DMS53 treated with DMSO at 0.1 percent for 48 hours (cell line): Measurements from ENCODE around the gene ENO3.

Experiments
- DNase-seq: peaks from one replicate; lab custom pipeline; 2025; ENCODE audit not compliant: unreplicated experiment; lab: John Stamatoyannopoulos, UW

Gene ENO3

GRCh38 chr17:4936436-4936835 is 14.5 kb upstream of the ENO3 start:
- DNase-seq, result no peak

- no peak for DNase-seq
These were observed 13.4 kb upstream of the ENO3 start for GRCh38 chr17:4937553-4937952.

GRCh38 chr17:4938069-4938491 is 12.8 kb upstream of the ENO3 start:
- no peak for DNase-seq

- DNase-seq, result no peak
These were observed 12.0 kb upstream of the ENO3 start for GRCh38 chr17:4938688-4939545.

- no peak for DNase-seq
These were observed 11.4 kb upstream of the ENO3 start for GRCh38 chr17:4939546-4939795.

- peak; percentile 92 for DNase-seq
These were observed 10.9 kb upstream of the ENO3 start, which contains the start of the genes RNF167 and SLC25A11 for GRCh38 chr17:4939796-4940554. TSS of gene RNF167 (plus strand) at chr17:4940268. CDS start at chr17:4940910, 642 bp downstream. TSS of gene SLC25A11 (minus strand) at chr17:4940046. CDS start at chr17:4939910, 136 bp downstream.

- no peak for DNase-seq
These were observed 10.2 kb upstream of the ENO3 start for GRCh38 chr17:4940555-4941318.

GRCh38 chr17:4941319-4941610 is 9.7 kb upstream of the ENO3 start:
- DNase-seq, result no peak

GRCh38 chr17:4942760-4943508 is 8.0 kb upstream of the ENO3 start:
- DNase-seq, result no peak

- DNase-seq, result no peak
These were observed 6.8 kb upstream of the ENO3 start for GRCh38 chr17:4944163-4944553.

GRCh38 chr17:4944554-4945175 is 6.3 kb upstream of the ENO3 start:
- DNase-seq, result no peak

- peak; percentile 69 for DNase-seq
These were observed 5.6 kb upstream of the ENO3 start for GRCh38 chr17:4945176-4945943.

GRCh38 chr17:4945944-4946280 is 5.0 kb upstream of the ENO3 start:
- no peak for DNase-seq

GRCh38 chr17:4946312-4946976 is 4.5 kb upstream of the ENO3 start:
- no peak for DNase-seq

- no peak for DNase-seq
These were observed 3.9 kb upstream of the ENO3 start for GRCh38 chr17:4947010-4947410.

- no peak for DNase-seq
These were observed 3.3 kb upstream of the ENO3 start for GRCh38 chr17:4947411-4948165.

- peak; percentile 70 for DNase-seq
These were observed 2.6 kb upstream of the ENO3 start, which contains the start of gene PFN1 for GRCh38 chr17:4948166-4948930. TSS of gene PFN1 (minus strand) at chr17:4948530. CDS start at chr17:4948394, 136 bp downstream.

- DNase-seq, result peak; percentile 79
These were observed 2.0 kb upstream of the ENO3 start for GRCh38 chr17:4948931-4949320.
